ENCODE data around the gene MTHFSD.

DNA sequence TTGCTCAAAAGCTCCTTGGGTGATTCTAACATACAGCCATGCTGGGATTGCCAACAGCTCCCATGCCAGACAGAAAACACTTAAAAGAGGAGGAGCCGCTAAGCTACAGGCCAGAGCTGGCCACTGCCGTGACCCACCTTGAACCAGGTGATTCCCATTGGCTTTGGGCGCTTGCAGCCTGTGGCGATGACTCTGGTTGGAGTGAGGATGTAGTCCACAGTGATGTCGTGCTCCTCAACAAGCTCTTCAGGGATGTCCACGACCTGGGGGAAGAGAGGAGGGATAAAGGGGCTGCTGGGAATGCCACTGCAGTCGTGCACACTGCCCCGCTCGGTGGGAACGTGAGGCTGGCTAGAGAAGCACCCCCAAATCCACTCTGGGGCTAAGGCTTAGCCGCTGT, 13.5 kb downstream of the MTHFSD start:
- TF ChIP-seq, protein P1, sequence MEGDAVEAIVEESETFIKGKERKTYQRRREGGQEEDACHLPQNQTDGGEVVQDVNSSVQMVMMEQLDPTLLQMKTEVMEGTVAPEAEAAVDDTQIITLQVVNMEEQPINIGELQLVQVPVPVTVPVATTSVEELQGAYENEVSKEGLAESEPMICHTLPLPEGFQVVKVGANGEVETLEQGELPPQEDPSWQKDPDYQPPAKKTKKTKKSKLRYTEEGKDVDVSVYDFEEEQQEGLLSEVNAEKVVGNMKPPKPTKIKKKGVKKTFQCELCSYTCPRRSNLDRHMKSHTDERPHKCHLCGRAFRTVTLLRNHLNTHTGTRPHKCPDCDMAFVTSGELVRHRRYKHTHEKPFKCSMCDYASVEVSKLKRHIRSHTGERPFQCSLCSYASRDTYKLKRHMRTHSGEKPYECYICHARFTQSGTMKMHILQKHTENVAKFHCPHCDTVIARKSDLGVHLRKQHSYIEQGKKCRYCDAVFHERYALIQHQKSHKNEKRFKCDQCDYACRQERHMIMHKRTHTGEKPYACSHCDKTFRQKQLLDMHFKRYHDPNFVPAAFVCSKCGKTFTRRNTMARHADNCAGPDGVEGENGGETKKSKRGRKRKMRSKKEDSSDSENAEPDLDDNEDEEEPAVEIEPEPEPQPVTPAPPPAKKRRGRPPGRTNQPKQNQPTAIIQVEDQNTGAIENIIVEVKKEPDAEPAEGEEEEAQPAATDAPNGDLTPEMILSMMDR (IDR thresholded peaks at IDR 0.05 in 8 of 11, conservative IDR thresholded peaks at IDR 0.05 in 3 of 11): no peak
- no peak for TF ChIP-seq POLR2AphosphoS5 (IDR thresholded peaks at IDR 0.05)

Measured in spleen (tissue), 7 donors.